A549 treated with DMSO at 1 μM for 4 hours (cell line): ENCODE results near the gene KRTAP21-2. TPM values are rescaled to one million over a fixed set of nuclear protein-coding genes. Genes with fewer than 3 reads are reported as not detected.

Source experiments
- total RNA-seq: library from RNA; stranded (reverse); fragments of 200-300 nt; extraction: Qiagen RNA extraction; gene quantifications from 5 replicates; pipeline ENCODE4 v1.2.3, GENCODE V29; 2022; ENCODE audit warnings: low read depth

KRTAP21-2 gene
- not detected in 5 replicates for total RNA-seq

GRCh38 chr21:30747159-30747558 is at the start of gene KRTAP21-2:
KRTAP21-2 (minus strand) TSS chr21:30747259; CDS start chr21:30747202, 57 bp downstream.

GRCh38 chr21:30755328-30755727 is 8.3 kb upstream of the KRTAP21-2 start, which contains the start of gene KRTAP21-1:
KRTAP21-1 (minus strand) TSS chr21:30755428; CDS start chr21:30755378, 50 bp downstream.

GRCh38 chr21:30718239-30718909 is 28.7 kb downstream of the KRTAP21-2 start, which contains the start of gene KRTAP21-3:
KRTAP21-3 (minus strand) TSS chr21:30718777; CDS start chr21:30718759, 18 bp downstream.

Other genes with a start within 250 kb of the KRTAP21-2 start
- not detected in 5 replicates for gene KRTAP19-5, start 245.1 kb downstream of the KRTAP21-2 start, total RNA-seq
- not detected in 5 replicates for gene KRTAP19-6, start 205.4 kb downstream of the KRTAP21-2 start, total RNA-seq
- not detected in 5 replicates for gene KRTAP19-7, start 185.9 kb downstream of the KRTAP21-2 start, total RNA-seq
- not detected in 5 replicates for gene KRTAP22-2, start 156.9 kb downstream of the KRTAP21-2 start, total RNA-seq
- gene KRTAP6-3, start 154.8 kb downstream of the KRTAP21-2 start, total RNA-seq, result not detected in 5 replicates
- not detected in 5 replicates for gene KRTAP6-2, start 148.4 kb downstream of the KRTAP21-2 start, total RNA-seq
- gene KRTAP22-1, start 146.2 kb downstream of the KRTAP21-2 start, total RNA-seq, result not detected in 5 replicates
- not detected in 5 replicates for gene KRTAP6-1, start 133.3 kb downstream of the KRTAP21-2 start, total RNA-seq
- gene KRTAP20-1, start 130.8 kb downstream of the KRTAP21-2 start, total RNA-seq, result not detected in 5 replicates
- not detected in 5 replicates for gene KRTAP20-4, start 126.6 kb downstream of the KRTAP21-2 start, total RNA-seq
- gene KRTAP20-2, start 112.1 kb downstream of the KRTAP21-2 start, total RNA-seq, result not detected in 5 replicates
- gene KRTAP20-3, start 104.4 kb downstream of the KRTAP21-2 start, total RNA-seq, result not detected in 5 replicates
- not detected in 5 replicates for gene KRTAP21-3, start 28.5 kb downstream of the KRTAP21-2 start, total RNA-seq
- not detected in 5 replicates for gene KRTAP21-1, start 8.2 kb upstream of the KRTAP21-2 start, total RNA-seq
- gene KRTAP8-1, start 66.0 kb upstream of the KRTAP21-2 start, total RNA-seq, result not detected in 5 replicates
- not detected in 5 replicates for gene KRTAP7-1, start 82.5 kb upstream of the KRTAP21-2 start, total RNA-seq
- not detected in 5 replicates for gene KRTAP11-1, start 134.3 kb upstream of the KRTAP21-2 start, total RNA-seq